ENCODE results near the gene ADCY5.

Gene ADCY5

DNA sequence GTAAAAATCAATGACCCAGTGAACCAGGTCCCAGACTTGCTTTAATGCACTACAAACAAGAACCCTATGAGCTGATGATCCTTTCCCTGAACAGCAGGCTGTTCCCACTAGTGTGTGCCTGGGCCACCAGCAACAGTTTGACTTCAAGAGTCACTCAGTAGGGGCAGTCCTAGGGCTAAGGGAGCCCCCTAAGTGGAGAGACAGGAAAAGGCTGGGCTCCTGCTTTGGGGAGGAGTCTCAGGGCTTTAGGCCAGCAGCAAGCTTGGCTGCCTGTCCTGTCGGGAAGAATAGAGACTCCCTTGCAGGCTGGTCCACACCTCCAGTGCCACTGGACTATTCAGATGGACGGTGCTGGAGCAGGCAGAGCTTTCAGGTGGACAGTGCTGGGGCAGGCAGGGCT is 29.4 kb upstream of the ADCY5 start:
- H3K4me1 Mint-ChIP-seq (ENCODE audit: low read depth in 2 of 2), result no peaks in the 10 kb centered on the region
- DNase-seq (no peak), ATAC-seq (replicated peaks) (no peak)
- no peaks in the 10 kb centered on the region for H3K9me3 Mint-ChIP-seq
- peaks cover 25 to 65% of the 10 kb centered on the region in 2 donors for H3K27me3 Mint-ChIP-seq
- peaks cover 5% of the 10 kb centered on the region for H3K36me3 Mint-ChIP-seq (ENCODE audit: insufficient read depth)
- H3K4me3 Mint-ChIP-seq, result no peak overlapping the region
- H3K27ac Mint-ChIP-seq, result no peak overlapping the region

GRCh38 chr3:123476967-123477750 is 28.3 kb upstream of the ADCY5 start:
- Mint-ChIP-seq H3K27me3 (peaks cover 25 to 65% of the 10 kb centered on the region in 2 donors), H3K9me3 (no peaks in the 10 kb centered on the region)

GRCh38 chr3:123475786-123476185 is 26.9 kb upstream of the ADCY5 start:
- Mint-ChIP-seq H3K27ac (no peak overlapping the region), H3K36me3 (ENCODE audit: insufficient read depth) (peaks cover 3% of the 10 kb centered on the region), H3K4me1 (ENCODE audit: low read depth in 2 of 2) (no peaks in the 10 kb centered on the region), H3K4me3 (no peak overlapping the region), H3K9me3 (no peaks in the 10 kb centered on the region), H3K27me3 (peaks cover 20 to 65% of the 10 kb centered on the region in 2 donors)
- no peak for ATAC-seq (replicated peaks)
- DNase-seq, result no peak

More at GRCh38 chr3:123476967-123477750, 28.3 kb upstream of the ADCY5 start:
- Mint-ChIP-seq H3K27ac (no peak overlapping the region), H3K36me3 (ENCODE audit: insufficient read depth) (peaks cover 5% of the 10 kb centered on the region), H3K4me3 (no peak overlapping the region), H3K4me1 (ENCODE audit: low read depth in 2 of 2) (no peaks in the 10 kb centered on the region)
- ATAC-seq (replicated peaks) (no peak), DNase-seq (no peak)

DNA sequence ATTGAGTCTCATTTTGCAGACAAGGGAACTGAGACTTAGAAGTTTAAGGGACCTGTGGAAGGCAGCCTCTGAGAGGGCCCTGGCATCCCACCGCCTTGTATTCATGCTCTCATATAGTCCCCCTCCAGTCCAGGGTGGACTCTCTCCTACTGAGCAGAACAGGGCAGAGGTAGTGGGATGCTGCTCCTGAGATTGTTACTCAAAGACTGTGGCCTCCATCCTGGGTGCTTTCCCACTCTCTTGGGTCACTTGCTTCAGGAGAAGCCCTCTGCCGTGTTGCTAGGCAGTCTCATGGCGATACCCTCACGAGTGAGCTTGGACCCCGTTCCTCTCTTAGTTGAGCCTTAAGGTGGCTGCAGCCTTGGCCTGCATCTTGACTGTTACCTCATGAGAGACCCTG is 22.2 kb upstream of the ADCY5 start:
- no peak overlapping the region for H3K27ac Mint-ChIP-seq
- H3K9me3 Mint-ChIP-seq, result no peaks in the 10 kb centered on the region
- H3K36me3 Mint-ChIP-seq (ENCODE audit: insufficient read depth), result peaks cover 5% of the 10 kb centered on the region
- H3K4me1 Mint-ChIP-seq (ENCODE audit: low read depth in 2 of 2), result no peaks in the 10 kb centered on the region
- peaks cover 18 to 42% of the 10 kb centered on the region in 2 donors for H3K27me3 Mint-ChIP-seq
- DNase-seq, result no peak
- no peak for ATAC-seq (replicated peaks)
- H3K4me3 Mint-ChIP-seq, result no peak overlapping the region

- H3K9me3 Mint-ChIP-seq, result no peaks in the 10 kb centered on the region
- ATAC-seq (replicated peaks) (no peak), DNase-seq (no peak)
- H3K36me3 Mint-ChIP-seq (ENCODE audit: insufficient read depth), result peaks cover 5% of the 10 kb centered on the region
- H3K4me3 Mint-ChIP-seq, result no peak overlapping the region
- H3K27ac Mint-ChIP-seq, result no peak overlapping the region
- H3K27me3 Mint-ChIP-seq, result peaks cover 26 to 42% of the 10 kb centered on the region in 2 donors
- H3K4me1 Mint-ChIP-seq (ENCODE audit: low read depth in 2 of 2), result no peaks in the 10 kb centered on the region
Measured at GRCh38 chr3:123469323-123469995, 20.6 kb upstream of the ADCY5 start.

GRCh38 chr3:123467046-123467445 is 18.2 kb upstream of the ADCY5 start:
- no peak overlapping the region for H3K27ac Mint-ChIP-seq
- ATAC-seq (replicated peaks), result no peak
- peaks cover 0 to 3% of the 10 kb centered on the region in 2 donors for H3K4me1 Mint-ChIP-seq (ENCODE audit: low read depth in 2 of 2)
- H3K27me3 Mint-ChIP-seq, result peaks cover 34 to 44% of the 10 kb centered on the region in 2 donors
- no peaks in the 10 kb centered on the region for H3K9me3 Mint-ChIP-seq
- DNase-seq, result no peak
- no peak overlapping the region for H3K4me3 Mint-ChIP-seq
- peaks cover 5% of the 10 kb centered on the region for H3K36me3 Mint-ChIP-seq (ENCODE audit: insufficient read depth)

GRCh38 chr3:123464211-123464610 is 15.3 kb upstream of the ADCY5 start:
- Mint-ChIP-seq H3K4me3 (no peak overlapping the region), H3K27ac (no peak overlapping the region), H3K27me3 (peaks cover 45 to 64% of the 10 kb centered on the region in 2 donors), H3K9me3 (no peaks in the 10 kb centered on the region), H3K36me3 (ENCODE audit: insufficient read depth) (peaks cover 5% of the 10 kb centered on the region), H3K4me1 (ENCODE audit: low read depth in 2 of 2) (peaks cover 0 to 3% of the 10 kb centered on the region in 2 donors)
- ATAC-seq (replicated peaks) (no peak), DNase-seq (no peak)

- no peak for DNase-seq
- Mint-ChIP-seq H3K4me1 (ENCODE audit: low read depth in 2 of 2) (peaks cover 0 to 5% of the 10 kb centered on the region in 2 donors), H3K36me3 (ENCODE audit: insufficient read depth) (no peaks in the 10 kb centered on the region), H3K4me3 (no peak overlapping the region), H3K27ac (no peak overlapping the region), H3K9me3 (no peaks in the 10 kb centered on the region), H3K27me3 (peaks cover 56 to 76% of the 10 kb centered on the region in 2 donors)
- ATAC-seq (replicated peaks), result no peak
Measured at GRCh38 chr3:123459862-123460261, 11.0 kb upstream of the ADCY5 start.

GRCh38 chr3:123458255-123458654 is 9.4 kb upstream of the ADCY5 start:
- Mint-ChIP-seq H3K4me1 (ENCODE audit: low read depth in 2 of 2) (peaks cover 0 to 2% of the 10 kb centered on the region in 2 donors), H3K36me3 (ENCODE audit: insufficient read depth) (no peaks in the 10 kb centered on the region), H3K9me3 (no peaks in the 10 kb centered on the region), H3K27me3 (peaks cover 54 to 79% of the 10 kb centered on the region in 2 donors), H3K27ac (no peak overlapping the region), H3K4me3 (no peak overlapping the region)
- DNase-seq, result no peak
- ATAC-seq (replicated peaks), result no peak

- Mint-ChIP-seq H3K4me3 (no peak overlapping the region), H3K27ac (no peak overlapping the region), H3K27me3 (peaks cover 54 to 81% of the 10 kb centered on the region in 2 donors), H3K9me3 (no peaks in the 10 kb centered on the region), H3K36me3 (ENCODE audit: insufficient read depth) (no peaks in the 10 kb centered on the region), H3K4me1 (ENCODE audit: low read depth in 2 of 2) (peaks cover 0 to 2% of the 10 kb centered on the region in 2 donors)
- no peak for DNase-seq
- ATAC-seq (replicated peaks), result no peak
Measured at GRCh38 chr3:123457841-123458240, 9.0 kb upstream of the ADCY5 start.

- no peak overlapping the region for H3K27ac Mint-ChIP-seq
- H3K36me3 Mint-ChIP-seq (ENCODE audit: insufficient read depth), result no peaks in the 10 kb centered on the region
- H3K4me1 Mint-ChIP-seq (ENCODE audit: low read depth in 2 of 2), result peaks cover 0 to 5% of the 10 kb centered on the region in 2 donors
- no peak for ATAC-seq (replicated peaks)
- DNase-seq, result no peak
- H3K4me3 Mint-ChIP-seq, result no peak overlapping the region
- no peaks in the 10 kb centered on the region for H3K9me3 Mint-ChIP-seq
- H3K27me3 Mint-ChIP-seq, result peaks cover 46 to 74% of the 10 kb centered on the region in 2 donors
Measured at GRCh38 chr3:123453675-123454074, 4.8 kb upstream of the ADCY5 start.

- Mint-ChIP-seq H3K4me3 (no peak overlapping the region), H3K27me3 (peaks cover 30 to 61% of the 10 kb centered on the region in 2 donors), H3K36me3 (ENCODE audit: insufficient read depth) (no peaks in the 10 kb centered on the region), H3K4me1 (ENCODE audit: low read depth in 2 of 2) (peaks cover 0 to 4% of the 10 kb centered on the region in 2 donors), H3K27ac (no peak overlapping the region), H3K9me3 (no peaks in the 10 kb centered on the region)
- ATAC-seq (replicated peaks) (no peak), DNase-seq (no peak)
Measured at GRCh38 chr3:123451186-123451585, 2.3 kb upstream of the ADCY5 start.

DNA sequence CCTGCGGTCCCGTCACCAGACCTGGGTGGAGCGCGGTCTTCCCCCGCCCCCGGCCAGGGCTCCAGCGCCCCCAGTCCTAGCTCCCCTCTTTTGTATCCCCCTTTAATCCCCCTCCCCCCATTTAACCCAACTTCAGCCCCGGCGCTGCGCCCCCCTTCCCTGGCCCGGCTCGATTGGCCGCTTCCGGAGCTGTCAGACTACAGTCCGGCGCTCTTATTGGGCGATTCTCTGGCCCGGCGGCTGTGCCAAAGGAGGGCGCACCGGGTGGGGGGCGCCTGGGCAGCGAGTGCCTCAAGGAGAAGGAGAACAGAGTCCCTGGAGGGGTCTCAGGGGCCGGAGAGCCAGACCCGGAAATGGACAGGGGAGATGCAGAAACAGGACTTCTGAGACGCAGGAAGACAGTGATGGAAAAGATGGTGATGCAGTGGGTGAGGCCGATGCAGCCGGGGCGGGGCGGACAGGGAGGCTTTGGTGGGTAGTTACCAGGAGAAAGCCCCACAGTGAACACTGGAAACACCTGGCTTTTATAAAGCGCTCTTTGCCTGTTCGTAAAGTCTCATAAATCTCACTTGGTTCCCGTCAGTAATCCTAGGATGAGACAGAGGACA is 1.2 kb upstream of the ADCY5 start:
- Mint-ChIP-seq H3K27ac (no peak overlapping the region), H3K4me1 (ENCODE audit: low read depth in 2 of 2) (peaks cover 0 to 4% of the 10 kb centered on the region in 2 donors), H3K27me3 (peaks cover 27 to 62% of the 10 kb centered on the region in 2 donors), H3K9me3 (no peaks in the 10 kb centered on the region), H3K4me3 (peak overlapping the region; percentile 67 to 77), H3K36me3 (ENCODE audit: insufficient read depth) (no peaks in the 10 kb centered on the region)
- ATAC-seq (replicated peaks) (no peak), DNase-seq (no peak)

All from effector memory CD8-positive, alpha-beta T cell (primary cell).